Kidney (tissue), 14 donors: Measurements from ENCODE around the gene NOVA1. TPM values are rescaled to one million over a fixed set of nuclear protein-coding genes. Genes with fewer than 3 reads are reported as not detected.

Experiments
- DNase-seq, 5 donors: peaks; one replicate each; pipeline ENCODE4 v3.0.0-alpha.2; 2013 to 2020
- FAIRE-seq: peaks from 2 replicates; lab custom pipeline; 2012; peaks lifted over from hg19 to GRCh38; lab: Jason Lieb, UNC
- H3K27ac ChIP-seq, 2 donors: one replicate each; pipeline ENCODE4 v1.7.0; 2013; ENCODE audit warnings: low read depth in 2 of 2, low read length in 2 of 2, inconsistent platforms in 1 of 2
- H3K27me3 ChIP-seq: one replicate; pipeline ENCODE4 v1.7.1; 2013; ENCODE audit warnings: low read length, inconsistent platforms; ENCODE audit not compliant: control insufficient read depth, insufficient read depth
- H3K36me3 ChIP-seq, 3 donors: one replicate each; pipeline versions ENCODE4 v1.7.0 to v1.7.1; 2013; ENCODE audit warnings: low read length in 3 of 3, control low read depth in 1 of 3, inconsistent platforms in 1 of 3; ENCODE audit not compliant: insufficient read depth in 3 of 3, control insufficient read depth in 2 of 3
- H3K4me1 ChIP-seq, 3 donors: one replicate each; pipeline versions ENCODE4 v1.7.0 to v1.7.1; 2013; ENCODE audit warnings: low read length in 3 of 3, inconsistent platforms in 1 of 3, low read depth in 1 of 3; ENCODE audit not compliant: control insufficient read depth in 2 of 3, insufficient read depth in 2 of 3
- H3K4me3 ChIP-seq, 3 donors: one replicate each; pipeline versions ENCODE4 v1.7.0 to v1.8.1; 2013; ENCODE audit warnings: low read length in 3 of 3, control low read depth in 1 of 3, inconsistent platforms in 1 of 3
- H3K9ac ChIP-seq, 3 donors: one replicate each; pipeline versions ENCODE4 v1.7.0 to v1.7.1; 2013; ENCODE audit warnings: low read length in 3 of 3, control low read depth in 1 of 3, inconsistent platforms in 1 of 3
- H3K9me3 ChIP-seq, 3 donors: one replicate each; pipeline versions ENCODE4 v1.7.0 to v1.7.1; 2013; ENCODE audit warnings: low read length in 3 of 3, control low read depth in 1 of 3, inconsistent platforms in 1 of 3; ENCODE audit not compliant: control insufficient read depth in 2 of 3, insufficient read depth in 1 of 3
- CTCF ChIP-seq: IDR thresholded peaks from 3 replicates; pipeline ENCODE4 v1.5.1; 2012; ENCODE audit warnings: mild to moderate bottlenecking, moderate library complexity, borderline replicate concordance; ENCODE audit not compliant: insufficient read depth; ENCODE audit errors: extremely low read depth
- intact Hi-C: fragments of 100-400 bp; cut with DNase I; formaldehyde crosslinking; loops from one replicate; pipeline ENCODE4 v1.11.1; 2022
- polyA plus RNA-seq: library from polyadenylated mRNA; stranded (reverse); fragments of 350-450 nt; fragmentation: Illumina TruSeq; extraction: RNeasy Lipid Tissue Mini Kit (QIAGEN cat#74804); gene quantifications from one replicate; pipeline ENCODE4 v1.2.3, GENCODE V29; 2014; ENCODE audit warnings: low read depth, low replicate concordance; ENCODE audit not compliant: insufficient read depth
- total RNA-seq: library from RNA; stranded (reverse); fragmentation: NEBNext Ultra II Directional; extraction: Animal tissue kit (Norgen Biotek cat#: 25700); gene quantifications from one replicate; pipeline ENCODE4 v1.2.1, GENCODE V29; 2021
- donor health status: control.
- donor health status: control.
- donor health status: control.
- donor health status: control.
- donor health status: control.
- donor health status: DM: yes; HTN: yes; CAD: no.
- donor health status: Normal renal cell carcinoma (clear cell type).

NOVA1 gene
- total and polyA plus RNA-seq, 2 donors from 2014 or later, result 10.2 to 15.0 TPM

- intact Hi-C loops, result no loop called here
- Histone ChIP-seq H3K9ac (no peak overlapping the region), H3K36me3 (no peaks in the 10 kb centered on the region), H3K27ac (no peak overlapping the region), H3K4me1 (no peaks in the 10 kb centered on the region), H3K4me3 (no peak overlapping the region), H3K9me3 (no peaks in the 10 kb centered on the region), H3K27me3 (no peaks in the 10 kb centered on the region)
- FAIRE-seq (no peak), DNase-seq (no peak)
- TF ChIP-seq CTCF, result no peak
These were observed 182.2 kb downstream of the NOVA1 start for GRCh38 chr14:26415618-26416123.

GRCh38 chr14:26414926-26415325 is 182.9 kb downstream of the NOVA1 start:
- Histone ChIP-seq H3K4me1 (no peaks in the 10 kb centered on the region), H3K27me3 (no peaks in the 10 kb centered on the region), H3K9ac (no peak overlapping the region), H3K4me3 (no peak overlapping the region), H3K27ac (no peak overlapping the region), H3K36me3 (no peaks in the 10 kb centered on the region), H3K9me3 (no peaks in the 10 kb centered on the region)
- FAIRE-seq (no peak), DNase-seq (no peak)
- intact Hi-C loops, result no loop called here
- no peak for TF ChIP-seq CTCF

GRCh38 chr14:26414103-26414502 is 183.7 kb downstream of the NOVA1 start:
- Histone ChIP-seq H3K4me1 (no peaks in the 10 kb centered on the region), H3K27ac (no peak overlapping the region), H3K4me3 (no peak overlapping the region), H3K9ac (no peak overlapping the region), H3K27me3 (no peaks in the 10 kb centered on the region), H3K36me3 (no peaks in the 10 kb centered on the region), H3K9me3 (no peaks in the 10 kb centered on the region)
- no peak for FAIRE-seq
- no peak for TF ChIP-seq CTCF
- intact Hi-C loops, result no loop called here
- no peak for DNase-seq

- Histone ChIP-seq H3K36me3 (no peaks in the 10 kb centered on the region), H3K27me3 (no peaks in the 10 kb centered on the region), H3K4me1 (no peaks in the 10 kb centered on the region), H3K9me3 (no peaks in the 10 kb centered on the region), H3K4me3 (no peak overlapping the region), H3K9ac (no peak overlapping the region), H3K27ac (no peak overlapping the region)
- DNase-seq (no peak), FAIRE-seq (no peak)
- TF ChIP-seq CTCF, result no peak
- intact Hi-C loops, result no loop called here
These were observed 185.4 kb downstream of the NOVA1 start for GRCh38 chr14:26412421-26412820.
